AG09309 (cell line): ENCODE data around the gene ABHD17B.

ENCODE experiments used
- DNase-seq: peaks from one replicate; pipeline ENCODE4 v3.0.0-alpha.2; 2010; ENCODE audit warnings: low read depth
- H3K4me3 ChIP-seq: 2 replicates; pipeline ENCODE4 v1.5.1; 2011; ENCODE audit warnings: mild to moderate bottlenecking, low read depth, low read length, moderate library complexity; ENCODE audit not compliant: control insufficient read depth
- CTCF ChIP-seq: IDR thresholded peaks from 2 replicates; pipeline ENCODE4 v1.5.1; 2011; ENCODE audit warnings: mild to moderate bottlenecking, low read depth, low read length, inconsistent platforms; ENCODE audit not compliant: insufficient read depth, control insufficient read depth; ENCODE audit errors: missing control alignments

ABHD17B gene

GRCh38 chr9:71937898-71938297, 26.9 kb upstream of the ABHD17B start:
- H3K4me3 ChIP-seq: no peak overlapping the region
- no peak for DNase-seq
- TF ChIP-seq CTCF: no peak

GRCh38 chr9:71937070-71937625, 26.2 kb upstream of the ABHD17B start:
- TF ChIP-seq CTCF: no peak
- DNase-seq: no peak
- no peak overlapping the region for H3K4me3 ChIP-seq

- no peak overlapping the region for H3K4me3 ChIP-seq
- DNase-seq: no peak
- no peak for TF ChIP-seq CTCF
These were observed 25.1 kb upstream of the ABHD17B start for GRCh38 chr9:71936066-71936465.

GRCh38 chr9:71931166-71931565, 20.2 kb upstream of the ABHD17B start:
- no peak overlapping the region for H3K4me3 ChIP-seq
- DNase-seq: no peak
- no peak for TF ChIP-seq CTCF

GRCh38 chr9:71929791-71930440, 18.9 kb upstream of the ABHD17B start:
- no peak overlapping the region for H3K4me3 ChIP-seq
- DNase-seq: peak; percentile 75

GRCh38 chr9:71929223-71929622, 18.2 kb upstream of the ABHD17B start:
- H3K4me3 ChIP-seq: no peak overlapping the region
- peak; percentile 50 for DNase-seq
- TF ChIP-seq CTCF: no peak

More at GRCh38 chr9:71929791-71930440, 18.9 kb upstream of the ABHD17B start:
- no peak for TF ChIP-seq CTCF
